Endothelial cell of umbilical vein (primary cell): ENCODE results near the gene MVB12B. TPM values are rescaled to one million over a fixed set of nuclear protein-coding genes. Genes with fewer than 3 reads are reported as not detected.

Source experiments
- BruUV-seq: library from RNA; stranded (reverse); fragments of 400-500 nt; replicated peaks from 2 replicates; lab custom pipeline; 2021; lab: Mats Ljungman, UMichigan
- CTCF ChIA-PET: fragments of 300-600, 350-600 bp; sonication (Branson Sonifier 250); formaldehyde crosslinking; loops from one replicate; lab custom pipeline; 2021; ENCODE audit warnings: antibody characterized with exemption, inconsistent platforms; lab: Charles Lee
- POLR2A ChIA-PET: fragments of 300-600, 350-600 bp; sonication (Branson Sonifier 250); formaldehyde crosslinking; loops from one replicate; lab custom pipeline; 2021; ENCODE audit warnings: antibody characterized with exemption, inconsistent platforms; lab: Charles Lee
- DNase-seq: peaks from one replicate; pipeline ENCODE4 v3.0.0-alpha.2; 2011; ENCODE audit warnings: low read depth, low spot score
- FAIRE-seq: peaks from 2 replicates; lab custom pipeline; 2011; peaks lifted over from hg19 to GRCh38; lab: Jason Lieb, UNC
- H2AFZ ChIP-seq: 2 replicates; pipeline ENCODE4 v1.6.0; 2012; ENCODE audit warnings: low read depth, low read length, control low read depth, inconsistent platforms
- H3K27ac ChIP-seq: 2 replicates; pipeline ENCODE4 v1.5.1; 2011; ENCODE audit warnings: low read depth, mild to moderate bottlenecking, control low read depth, low read length, moderate library complexity; ENCODE audit not compliant: insufficient read depth
- H3K27me3 ChIP-seq, 2 experiments: 2 replicates each; pipeline versions ENCODE4 v1.6.0 to v1.6.1; 2011; ENCODE audit warnings: low read length in 2 of 2, mixed read lengths in 1 of 2; ENCODE audit not compliant: control insufficient read depth in 2 of 2, insufficient read depth in 2 of 2
- H3K36me3 ChIP-seq, 2 experiments: 2 replicates in 1 of 2; 3 replicates in 1 of 2; pipeline ENCODE4 v1.5.1; 2011; ENCODE audit warnings: low read length in 2 of 2, mild to moderate bottlenecking in 1 of 2, moderate library complexity in 1 of 2; ENCODE audit not compliant: control insufficient read depth in 2 of 2, insufficient read depth in 2 of 2; ENCODE audit errors: extremely low read depth in 1 of 2
- H3K4me1 ChIP-seq: 3 replicates; pipeline ENCODE4 v1.5.1; 2011; ENCODE audit warnings: mild to moderate bottlenecking, low read length; ENCODE audit not compliant: control insufficient read depth, insufficient read depth; ENCODE audit errors: extremely low read depth
- H3K4me2 ChIP-seq: 2 replicates; pipeline ENCODE4 v1.6.1; 2011; ENCODE audit warnings: low read length, control low read depth, mixed read lengths; ENCODE audit not compliant: insufficient read depth
- H3K4me3 ChIP-seq, 3 experiments: fragments of 200-600 bp in 1 of 3; sonication (generic), shearing (Covaris generic) in 1 of 3; replicated peaks in 1 of 3; 2 replicates each; pipeline ENCODE4 v1.5.1; 2011 to 2016; ENCODE audit warnings: control low read depth in 3 of 3, low read length in 3 of 3, mild to moderate bottlenecking in 2 of 3, inconsistent platforms in 1 of 3, low read depth in 1 of 3, moderate library complexity in 1 of 3; ENCODE audit not compliant: insufficient read depth in 1 of 3
- H3K79me2 ChIP-seq: 2 replicates; pipeline ENCODE4 v1.6.0; 2012; ENCODE audit warnings: low read length, inconsistent platforms; ENCODE audit not compliant: control insufficient read depth, insufficient read depth
- H3K9ac ChIP-seq: replicated peaks from 2 replicates; pipeline ENCODE3; 2011; ENCODE audit warnings: low read length, control low read depth; ENCODE audit not compliant: insufficient read depth; ENCODE audit errors: extremely low read depth
- H3K9me1 ChIP-seq: replicated peaks from 3 replicates; pipeline ENCODE4 v1.6.0; 2011; ENCODE audit warnings: mild to moderate bottlenecking, low read length; ENCODE audit not compliant: control insufficient read depth, insufficient read depth; ENCODE audit errors: extremely low read depth
- H3K9me3 ChIP-seq: replicated peaks from 2 replicates; pipeline ENCODE4 v1.5.1; 2012; ENCODE audit warnings: low read length, inconsistent platforms; ENCODE audit not compliant: control insufficient read depth, insufficient read depth
- H4K20me1 ChIP-seq: replicated peaks from 2 replicates; pipeline ENCODE3; 2011; ENCODE audit warnings: mild to moderate bottlenecking, low read length; ENCODE audit not compliant: control insufficient read depth, insufficient read depth; ENCODE audit errors: extremely low read depth
- CTCF ChIP-seq, 2 donors: IDR thresholded peaks; 1 replicate in 1 of 2; 2 replicates in 1 of 2; pipeline ENCODE4 v1.5.1; 2011; ENCODE audit warnings: low read length in 2 of 2, mild to moderate bottlenecking in 2 of 2, moderate library complexity in 2 of 2, control low read depth in 1 of 2, inconsistent platforms in 1 of 2, low read depth in 1 of 2; ENCODE audit not compliant: insufficient read depth in 1 of 2; ENCODE audit errors: extremely low read depth in 1 of 2
- EZH2 ChIP-seq: IDR thresholded peaks from 2 replicates; pipeline ENCODE4 v1.6.1; 2012; ENCODE audit warnings: borderline replicate concordance, low read depth, mild to moderate bottlenecking, moderate library complexity, low read length, inconsistent platforms; ENCODE audit not compliant: severe bottlenecking
- FOS ChIP-seq: IDR thresholded peaks from 2 replicates; pipeline ENCODE4 v1.6.1; 2011; ENCODE audit warnings: mild to moderate bottlenecking, low read length, moderate library complexity, borderline replicate concordance; ENCODE audit not compliant: insufficient read depth
- GATA2 ChIP-seq: IDR thresholded peaks from 2 replicates; pipeline ENCODE4 v1.7.0; 2011; ENCODE audit warnings: low read depth, mild to moderate bottlenecking, moderate library complexity, mixed read lengths, low read length; ENCODE audit not compliant: insufficient read length, insufficient read depth
- JUN ChIP-seq: IDR thresholded peaks from 2 replicates; pipeline ENCODE4 v1.6.1; 2011; ENCODE audit warnings: borderline replicate concordance, low read depth; ENCODE audit not compliant: insufficient read length, insufficient read depth
- MAX ChIP-seq: IDR thresholded peaks from 2 replicates; pipeline ENCODE4 v1.6.1; 2011; ENCODE audit not compliant: insufficient read depth, insufficient read length
- MYC ChIP-seq: IDR thresholded peaks from one replicate; pipeline ENCODE4 v1.6.1; 2011; ENCODE audit warnings: mild to moderate bottlenecking, low read depth, low read length
- POLR2A ChIP-seq: IDR thresholded peaks from 2 replicates; pipeline ENCODE4 v1.6.1; 2012; ENCODE audit warnings: low read depth, mild to moderate bottlenecking, control low read depth, low read length
- POLR2AphosphoS5 ChIP-seq: IDR thresholded peaks from 2 replicates; pipeline ENCODE4 v1.6.1; 2012; ENCODE audit warnings: low read depth, mild to moderate bottlenecking, control low read depth, low read length, moderate library complexity; ENCODE audit not compliant: insufficient read depth
- dilution Hi-C: fragments of 300-500 bp; cut with MboI; formaldehyde crosslinking; loops from one replicate; pipeline ENCODE4 v1.15.0; 2019; ENCODE audit warnings: low sequenced_read_pairs; ENCODE audit not compliant: extremely low pct_ligation_motif_present
- intact Hi-C: fragments of 100-400 bp; cut with micrococcal nuclease; formaldehyde crosslinking; loops from one replicate; pipeline ENCODE4 v1.10.0; 2022
- polyA plus RNA-seq, 4 experiments: library from polyadenylated mRNA; depleted of rRNA in 3 of 4; stranded (reverse) in 3 of 4; unstranded in 1 of 4; fragments of >200 nt; gene quantifications; 2 replicates each; pipeline versions ENCODE4 v1.2.1 to v1.2.3, GENCODE V29; 2011 to 2012; ENCODE audit warnings: missing spikeins in 1 of 4
- total RNA-seq: library from RNA; stranded (reverse); gene quantifications from 2 replicates; pipeline ENCODE4 v1.2.3, GENCODE V29; 2021

The MVB12B gene
- total and polyA plus RNA-seq, 2 donors (not counting 3 experiments of a cell fraction or from before 2014, with no cell fraction given): 6.6 to 17.3 TPM

- FAIRE-seq: no peak
- Histone ChIP-seq H3K9me1 (no peaks in the 10 kb centered on the region), H3K4me1 (peaks cover 5% of the 10 kb centered on the region), H4K20me1 (no peaks in the 10 kb centered on the region), H3K36me3 (peaks cover 0 to 5% of the 10 kb centered on the region in 2 experiments), H3K9ac (no peak overlapping the region), H3K79me2 (no peaks in the 10 kb centered on the region), H2AFZ (no peak overlapping the region), H3K4me2 (no peak overlapping the region), H3K4me3 (no peak overlapping the region), H3K27me3 (no peaks in the 10 kb centered on the region), H3K9me3 (no peaks in the 10 kb centered on the region), H3K27ac (no peak overlapping the region)
- ChIA-PET CTCF (no interaction called here), POLR2A (no interaction called here)
- no TSS peak for BruUV-seq
- no peak for TF ChIP-seq FOS
- TF ChIP-seq CTCF (IDR thresholded peaks at IDR 0.05; ENCODE audit: extremely low read depth in 1 of 2, insufficient read depth in 1 of 2, low read depth in 1 of 2, low read length in 2 of 2): no peak
- TF ChIP-seq MYC: no peak
- TF ChIP-seq POLR2AphosphoS5: no peak
- no peak for TF ChIP-seq MAX
- TF ChIP-seq POLR2A: no peak
- TF ChIP-seq GATA2: no peak
- TF ChIP-seq EZH2: no peak
- TF ChIP-seq JUN: no peak
- dilution Hi-C loops: no loop called here
- DNase-seq: no peak
- intact Hi-C loops: no loop called here
Observed at GRCh38 chr9:126479515-126479914, 152.9 kb downstream of the MVB12B start.
